HL-60 (cell line): ENCODE measurements around the gene ZC3H12C.

Source experiments
- CTCF ChIP-seq: IDR thresholded peaks from one replicate; pipeline ENCODE4 v1.5.1; 2011; ENCODE audit warnings: low read length, control low read depth, inconsistent platforms; ENCODE audit not compliant: insufficient read depth
- GABPA ChIP-seq: IDR thresholded peaks from 2 replicates; pipeline ENCODE4 v1.6.1; 2012; ENCODE audit warnings: low read depth
- POLR2AphosphoS5 ChIP-seq: IDR thresholded peaks from 2 replicates; pipeline ENCODE4 v1.6.1; 2012; ENCODE audit warnings: low read depth
- REST ChIP-seq: IDR thresholded peaks from 2 replicates; pipeline ENCODE4 v1.6.1; 2012; ENCODE audit warnings: low read depth; ENCODE audit not compliant: insufficient replicate concordance

- TF ChIP-seq CTCF (no peak), POLR2AphosphoS5 (no peak), REST (no peak), GABPA (no peak)
Measured at GRCh38 chr11:110053848-110054414, 39.3 kb upstream of the ZC3H12C start.
